ENCODE results near the gene CTNNA3.

CTNNA3 gene

DNA sequence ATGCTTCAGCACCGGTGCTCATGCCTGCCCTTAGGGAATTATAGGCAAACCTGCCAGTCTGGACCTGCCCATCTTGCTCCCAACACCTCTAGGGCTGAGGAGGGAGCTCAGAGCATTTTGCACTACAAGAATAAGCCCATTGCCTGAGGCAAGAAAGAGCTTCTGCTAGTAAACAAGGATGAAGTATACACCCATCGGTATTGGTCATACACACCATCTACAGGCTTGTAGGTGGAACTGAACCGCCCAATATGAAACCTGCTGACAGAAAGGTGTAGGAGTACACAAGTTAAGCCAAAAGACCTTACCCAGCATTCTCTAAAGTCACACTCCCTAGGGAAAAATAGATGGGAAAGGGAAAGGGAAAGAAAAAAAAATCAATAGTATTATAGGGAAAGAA is 1727.1 kb downstream of the CTNNA3 start:
- no peak overlapping the region for H2AFZ ChIP-seq
- H3K9me3 ChIP-seq (ENCODE audit: control insufficient read depth, low read length), result no peaks in the 10 kb centered on the region
- TF ChIP-seq, protein P1, sequence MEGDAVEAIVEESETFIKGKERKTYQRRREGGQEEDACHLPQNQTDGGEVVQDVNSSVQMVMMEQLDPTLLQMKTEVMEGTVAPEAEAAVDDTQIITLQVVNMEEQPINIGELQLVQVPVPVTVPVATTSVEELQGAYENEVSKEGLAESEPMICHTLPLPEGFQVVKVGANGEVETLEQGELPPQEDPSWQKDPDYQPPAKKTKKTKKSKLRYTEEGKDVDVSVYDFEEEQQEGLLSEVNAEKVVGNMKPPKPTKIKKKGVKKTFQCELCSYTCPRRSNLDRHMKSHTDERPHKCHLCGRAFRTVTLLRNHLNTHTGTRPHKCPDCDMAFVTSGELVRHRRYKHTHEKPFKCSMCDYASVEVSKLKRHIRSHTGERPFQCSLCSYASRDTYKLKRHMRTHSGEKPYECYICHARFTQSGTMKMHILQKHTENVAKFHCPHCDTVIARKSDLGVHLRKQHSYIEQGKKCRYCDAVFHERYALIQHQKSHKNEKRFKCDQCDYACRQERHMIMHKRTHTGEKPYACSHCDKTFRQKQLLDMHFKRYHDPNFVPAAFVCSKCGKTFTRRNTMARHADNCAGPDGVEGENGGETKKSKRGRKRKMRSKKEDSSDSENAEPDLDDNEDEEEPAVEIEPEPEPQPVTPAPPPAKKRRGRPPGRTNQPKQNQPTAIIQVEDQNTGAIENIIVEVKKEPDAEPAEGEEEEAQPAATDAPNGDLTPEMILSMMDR (IDR thresholded peaks at IDR 0.05), result no peak

DNA sequence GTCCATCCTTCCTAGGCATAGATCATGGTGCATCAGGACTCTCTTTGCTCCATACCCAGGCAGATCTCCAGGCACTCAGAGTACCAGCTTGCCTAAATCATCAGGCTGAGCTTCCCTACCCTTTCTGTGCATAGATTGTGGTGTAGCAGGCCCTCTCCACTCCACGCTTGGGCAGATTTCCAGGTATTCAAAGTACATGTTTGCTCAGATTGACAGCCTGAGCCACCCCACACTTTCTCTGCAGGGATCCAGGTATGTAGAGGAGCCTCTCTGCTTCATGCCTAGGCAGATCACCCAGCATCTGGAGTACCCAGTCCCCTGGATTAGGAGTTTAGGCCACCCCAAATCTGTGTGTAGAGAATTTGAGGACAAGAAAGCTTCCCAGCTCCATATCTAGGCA is 1727.6 kb downstream of the CTNNA3 start:
- Histone ChIP-seq H3K4me2 (ENCODE audit: low read length) (no peak overlapping the region), H3K9me3 (ENCODE audit: control insufficient read depth, low read length) (no peaks in the 10 kb centered on the region), H3K36me3 (ENCODE audit: control insufficient read depth, insufficient read depth, low read length) (no peaks in the 10 kb centered on the region), H3K4me1 (no peaks in the 10 kb centered on the region), H3K9ac (no peak overlapping the region), H3K79me2 (no peaks in the 10 kb centered on the region), H3K27me3 (ENCODE audit: control insufficient read depth, insufficient read depth, low read length) (no peaks in the 10 kb centered on the region), H3K27ac (no peak overlapping the region), H2AFZ (no peak overlapping the region), H3K4me3 (ENCODE audit: low read depth, low read length) (no peak overlapping the region)
- TF ChIP-seq, protein P1 (IDR thresholded peaks at IDR 0.05), result no peak

More for the DNA sequence above, 1727.1 kb downstream of the CTNNA3 start:
- Histone ChIP-seq H3K36me3 (ENCODE audit: control insufficient read depth, insufficient read depth, low read length) (no peaks in the 10 kb centered on the region), H3K27me3 (ENCODE audit: control insufficient read depth, insufficient read depth, low read length) (no peaks in the 10 kb centered on the region), H3K9ac (no peak overlapping the region), H3K4me2 (ENCODE audit: low read length) (no peak overlapping the region), H3K79me2 (no peaks in the 10 kb centered on the region), H3K4me3 (ENCODE audit: low read depth, low read length) (no peak overlapping the region), H3K27ac (no peak overlapping the region), H3K4me1 (no peaks in the 10 kb centered on the region)

DNA sequence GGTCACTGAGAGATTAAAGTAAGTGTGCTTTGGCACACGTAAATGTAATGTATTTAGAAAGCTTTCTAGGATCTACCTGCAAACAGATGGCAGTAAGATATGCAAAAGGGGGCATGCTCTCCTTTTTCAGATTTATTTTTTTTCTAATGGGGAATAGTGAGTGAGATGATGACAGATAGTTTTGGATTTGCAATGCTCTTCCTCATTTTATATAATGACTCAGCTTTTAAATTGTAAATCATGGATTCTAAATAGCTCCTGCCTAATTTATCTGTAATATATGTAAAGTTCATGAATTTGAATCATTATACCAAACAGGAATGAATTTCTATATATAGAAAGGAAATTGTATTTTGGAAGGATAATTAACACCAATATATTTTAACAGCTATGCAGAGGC is 1731.8 kb downstream of the CTNNA3 start:
- Histone ChIP-seq H3K4me1 (no peaks in the 10 kb centered on the region), H3K36me3 (ENCODE audit: control insufficient read depth, insufficient read depth, low read length) (no peaks in the 10 kb centered on the region), H3K9me3 (ENCODE audit: control insufficient read depth, low read length) (no peaks in the 10 kb centered on the region), H3K27ac (no peak overlapping the region), H3K27me3 (ENCODE audit: control insufficient read depth, insufficient read depth, low read length) (no peaks in the 10 kb centered on the region), H2AFZ (no peak overlapping the region), H3K79me2 (no peaks in the 10 kb centered on the region), H3K4me2 (ENCODE audit: low read length) (no peak overlapping the region), H3K4me3 (ENCODE audit: low read depth, low read length) (no peak overlapping the region), H3K9ac (no peak overlapping the region)
- TF ChIP-seq, protein P1 (IDR thresholded peaks at IDR 0.05), result no peak

DNA sequence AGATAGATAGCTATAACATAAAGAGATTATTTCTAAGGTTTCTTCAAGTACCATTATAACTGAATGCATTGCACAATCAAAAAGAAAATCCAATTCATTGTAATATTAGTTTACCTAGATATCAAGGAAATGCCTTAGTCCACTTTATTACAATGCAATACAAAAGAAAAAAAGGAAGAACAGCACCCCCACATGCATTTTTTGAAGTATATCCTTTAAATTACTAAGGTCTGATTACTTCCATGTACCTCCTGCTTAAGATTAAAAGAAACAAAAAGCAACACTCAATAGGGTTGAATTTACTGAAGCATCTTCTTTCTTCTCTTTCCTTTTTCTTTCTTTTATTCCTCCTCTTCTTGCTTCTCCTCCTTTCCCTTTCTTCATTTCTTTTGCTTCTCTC is 1743.9 kb downstream of the CTNNA3 start:
- Histone ChIP-seq H3K27ac (no peak overlapping the region), H3K27me3 (ENCODE audit: control insufficient read depth, insufficient read depth, low read length) (no peaks in the 10 kb centered on the region), H3K4me2 (ENCODE audit: low read length) (no peak overlapping the region), H3K4me1 (no peaks in the 10 kb centered on the region), H3K9me3 (ENCODE audit: control insufficient read depth, low read length) (no peaks in the 10 kb centered on the region), H3K4me3 (ENCODE audit: low read depth, low read length) (no peak overlapping the region), H3K79me2 (no peaks in the 10 kb centered on the region), H2AFZ (no peak overlapping the region), H3K9ac (no peak overlapping the region), H3K36me3 (ENCODE audit: control insufficient read depth, insufficient read depth, low read length) (no peaks in the 10 kb centered on the region)
- TF ChIP-seq, protein P1 (IDR thresholded peaks at IDR 0.05), result no peak

DNA sequence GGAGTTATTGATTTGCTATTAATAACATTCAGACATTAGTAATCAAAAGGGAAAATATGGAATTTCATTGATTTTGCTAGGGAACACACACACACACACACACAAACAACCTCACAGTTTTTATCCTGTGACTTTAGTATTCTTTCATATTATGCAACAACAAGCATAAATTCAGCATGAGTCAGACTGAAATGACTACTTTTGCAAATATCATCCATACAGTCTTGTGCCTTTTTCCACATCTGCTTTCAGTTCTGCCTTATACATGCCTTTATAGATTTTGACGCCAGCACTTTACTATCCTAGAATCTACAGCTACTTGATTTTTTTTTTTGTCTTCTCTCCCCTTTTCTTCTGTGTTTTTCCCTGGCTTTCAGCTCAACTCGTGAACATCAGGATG is 1745.9 kb downstream of the CTNNA3 start:
- Histone ChIP-seq H3K4me1 (no peaks in the 10 kb centered on the region), H2AFZ (no peak overlapping the region), H3K4me2 (ENCODE audit: low read length) (no peak overlapping the region), H3K9me3 (ENCODE audit: control insufficient read depth, low read length) (no peaks in the 10 kb centered on the region), H3K79me2 (no peaks in the 10 kb centered on the region), H3K27ac (no peak overlapping the region), H3K36me3 (ENCODE audit: control insufficient read depth, insufficient read depth, low read length) (no peaks in the 10 kb centered on the region), H3K9ac (no peak overlapping the region), H3K4me3 (ENCODE audit: low read depth, low read length) (no peak overlapping the region), H3K27me3 (ENCODE audit: control insufficient read depth, insufficient read depth, low read length) (no peaks in the 10 kb centered on the region)
- TF ChIP-seq, protein P1 (IDR thresholded peaks at IDR 0.05), result no peak

Data from parathyroid adenoma (tissue), 2 donors.